Hematopoietic multipotent progenitor cell (in vitro differentiated cells): ENCODE data around the gene CADM4. TPM values are rescaled to one million over a fixed set of nuclear protein-coding genes. Genes with fewer than 3 reads are reported as not detected.
"Not testable (repeated sequence)": the region's sequence is repeated elsewhere in the genome, so short reads cannot be mapped to it uniquely, and the experiment has no call there.

Experiments
- DNase-seq, 3 donors: peaks; one replicate each; pipeline ENCODE4 v3.0.0-alpha.2; 2011 to 2015; ENCODE audit warnings: low read depth in 2 of 3, low spot score in 2 of 3
- total RNA-seq: library from RNA; depleted of rRNA; stranded (reverse); fragments of >200 nt; gene quantifications from one replicate; pipeline ENCODE4 v1.2.3, GENCODE V29; 2012

Gene CADM4
- total RNA-seq, 1 donor, result 0.27 TPM

GRCh38 chr19:43612374-43612773, 27.3 kb downstream of the CADM4 start:
- no peak for DNase-seq

DNA sequence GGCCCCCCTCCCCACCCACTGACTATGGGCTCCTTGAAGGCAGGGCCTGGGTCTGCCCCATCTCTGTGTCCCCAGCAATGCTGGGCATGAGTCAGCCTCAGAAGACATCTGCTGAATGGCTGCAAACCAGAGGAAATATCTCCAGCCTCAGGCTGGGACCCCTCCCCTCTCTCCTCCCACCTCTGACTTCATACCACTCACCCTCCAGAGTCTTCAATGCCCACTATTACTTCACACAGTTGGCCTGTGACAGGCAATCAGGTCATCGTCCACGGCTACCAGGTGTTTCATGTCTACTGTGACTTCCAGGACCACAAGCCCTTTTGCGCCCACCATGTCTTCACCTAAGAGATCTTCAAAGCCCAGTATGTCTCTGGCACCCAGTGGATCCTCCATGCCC, 27.9 kb downstream of the CADM4 start, which contains the start of gene SRRM5:
Gene SRRM5 (plus strand): TSS at position 301 of the 400 bp plus-strand sequence. CDS start 34 bp downstream, at position 335.
- no peak for DNase-seq

DNA sequence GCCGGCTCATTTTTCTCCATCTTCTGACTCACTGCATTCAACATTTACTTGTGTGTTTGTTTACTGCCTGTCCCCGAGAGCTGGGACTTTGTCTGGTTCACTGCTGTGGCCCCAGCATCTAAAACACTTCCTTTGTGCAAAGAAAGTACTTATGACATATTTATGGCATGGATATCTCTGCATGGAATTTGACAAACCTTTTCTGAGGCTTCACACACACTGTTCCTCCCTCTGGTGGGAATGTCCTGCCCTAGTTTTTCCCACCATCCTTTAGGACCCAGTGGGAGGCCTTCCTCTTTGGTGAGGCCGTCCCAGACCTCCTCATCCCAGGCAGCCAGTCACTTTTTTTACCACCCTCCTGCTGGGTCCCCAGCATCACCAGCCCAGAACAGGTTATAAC, 29.2 kb downstream of the CADM4 start:
- DNase-seq, result no peak

DNA sequence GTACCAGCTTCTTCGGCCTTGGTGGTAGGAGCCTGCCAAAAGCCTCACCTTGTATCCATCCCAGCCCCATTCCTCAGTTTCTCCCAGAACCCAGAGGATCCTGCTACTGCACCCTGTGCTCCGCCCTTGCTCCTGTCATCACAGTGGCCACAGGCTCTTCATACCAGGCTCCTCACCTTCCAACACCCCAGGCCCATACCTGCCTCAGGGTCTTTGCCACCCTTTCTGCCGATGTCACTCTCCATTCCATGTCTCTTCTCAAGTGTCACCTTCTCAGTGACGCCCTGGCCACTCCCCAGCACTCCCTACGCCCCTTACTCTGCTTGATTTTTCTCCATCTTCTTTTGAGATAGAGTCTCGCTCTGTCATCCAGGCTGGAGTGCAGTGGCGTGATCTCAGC, 29.8 kb downstream of the CADM4 start:
- DNase-seq, result no peak

DNA sequence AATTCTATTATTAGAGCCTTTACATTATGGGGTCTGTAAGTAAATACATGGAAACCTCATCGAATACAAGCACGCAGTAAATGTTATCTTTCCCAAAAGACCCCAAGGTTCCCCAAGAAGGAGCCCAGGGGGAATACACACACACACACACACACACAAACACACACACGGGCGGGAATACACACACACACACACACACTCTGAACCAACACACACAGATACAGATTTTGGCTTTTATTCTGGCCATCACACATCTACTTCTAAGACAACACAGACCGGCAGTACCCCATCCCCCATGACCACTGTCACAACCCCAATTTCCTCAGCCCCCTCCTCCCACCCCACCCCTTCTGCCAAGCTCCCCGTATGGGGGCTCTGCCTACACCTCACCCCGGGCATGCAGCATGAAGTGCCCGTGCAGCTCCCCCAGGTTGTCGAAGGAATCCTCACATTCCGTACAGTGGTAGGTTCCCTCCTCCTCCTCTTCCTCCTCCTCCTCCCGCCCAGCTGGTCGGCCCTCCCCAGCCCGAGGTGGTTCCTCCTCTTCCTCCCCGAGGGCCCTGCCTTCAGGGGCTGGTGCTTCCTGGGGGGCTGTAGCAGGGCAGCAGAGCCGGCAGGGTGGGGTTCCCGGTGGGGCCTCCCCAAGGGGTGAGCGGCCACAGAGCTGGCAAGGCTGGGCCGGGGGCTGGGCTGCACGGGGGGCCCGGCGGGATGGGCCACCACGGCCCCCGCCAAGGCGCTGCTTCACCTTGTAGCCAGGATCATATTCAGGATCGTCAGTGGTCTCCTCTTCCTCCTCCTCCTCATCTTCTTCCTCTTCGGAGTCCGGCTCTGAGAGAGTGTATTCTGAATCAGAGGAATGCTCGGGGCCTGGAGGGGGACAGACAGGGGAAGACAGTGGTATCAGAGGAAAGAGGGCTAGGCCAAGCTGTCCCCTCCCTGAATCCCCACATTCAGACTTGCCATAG, 32.1 kb downstream of the CADM4 start:
- no peak for DNase-seq

DNA sequence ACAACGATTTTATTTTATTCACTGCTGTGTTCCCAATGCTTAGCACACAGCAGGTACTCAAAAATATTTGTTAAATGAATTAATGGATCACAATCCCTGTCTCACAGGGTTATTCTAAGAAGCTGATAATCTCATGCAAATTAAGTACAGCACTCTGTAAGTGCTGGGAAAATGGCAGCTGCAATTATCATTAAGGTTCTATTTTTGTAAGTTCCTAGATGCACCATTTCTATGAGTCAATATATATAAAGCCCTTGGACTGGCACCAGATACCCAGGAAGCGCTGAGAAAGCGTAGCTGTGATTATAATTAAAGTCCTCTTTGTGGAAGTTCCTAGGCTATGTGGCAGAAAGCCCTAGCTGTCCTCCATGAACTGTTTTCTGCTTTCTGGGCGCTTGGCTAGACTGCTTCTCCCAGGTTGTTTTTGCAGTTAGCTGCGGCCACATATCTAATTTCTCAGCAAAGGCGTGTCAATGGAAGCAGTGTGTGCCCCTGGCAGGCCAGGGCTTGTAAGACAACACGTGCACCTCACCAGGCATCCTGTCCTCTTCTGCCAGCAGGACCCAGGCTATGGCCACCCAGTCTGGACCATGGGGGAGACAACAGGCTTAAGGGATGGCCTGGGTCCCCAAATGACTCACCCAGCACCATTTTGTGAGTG, 33.0 kb downstream of the CADM4 start:
- DNase-seq, result no peak

GRCh38 chr19:43605875-43606568, 33.6 kb downstream of the CADM4 start:
- no peak for DNase-seq

DNA sequence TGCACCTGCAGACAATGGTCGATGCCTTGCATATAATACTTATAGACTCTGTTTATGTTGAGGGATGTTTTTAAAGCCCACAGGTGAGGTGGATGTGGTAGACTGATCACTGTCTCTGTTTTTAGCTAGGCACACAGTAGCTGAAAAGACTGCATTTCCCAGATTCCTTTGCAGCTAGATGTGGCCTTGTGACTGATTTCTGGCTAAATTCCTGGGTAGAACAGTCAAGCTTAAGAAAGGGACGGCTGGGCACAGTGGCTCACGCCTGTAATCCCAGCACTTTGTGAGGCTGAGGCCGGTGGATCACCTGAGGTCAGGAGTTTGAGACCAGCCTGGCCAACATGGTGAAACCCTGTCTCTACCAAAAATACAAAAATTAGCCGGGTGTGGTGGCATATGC, 39.3 kb downstream of the CADM4 start:
- not testable (repeated sequence) for DNase-seq

DNA sequence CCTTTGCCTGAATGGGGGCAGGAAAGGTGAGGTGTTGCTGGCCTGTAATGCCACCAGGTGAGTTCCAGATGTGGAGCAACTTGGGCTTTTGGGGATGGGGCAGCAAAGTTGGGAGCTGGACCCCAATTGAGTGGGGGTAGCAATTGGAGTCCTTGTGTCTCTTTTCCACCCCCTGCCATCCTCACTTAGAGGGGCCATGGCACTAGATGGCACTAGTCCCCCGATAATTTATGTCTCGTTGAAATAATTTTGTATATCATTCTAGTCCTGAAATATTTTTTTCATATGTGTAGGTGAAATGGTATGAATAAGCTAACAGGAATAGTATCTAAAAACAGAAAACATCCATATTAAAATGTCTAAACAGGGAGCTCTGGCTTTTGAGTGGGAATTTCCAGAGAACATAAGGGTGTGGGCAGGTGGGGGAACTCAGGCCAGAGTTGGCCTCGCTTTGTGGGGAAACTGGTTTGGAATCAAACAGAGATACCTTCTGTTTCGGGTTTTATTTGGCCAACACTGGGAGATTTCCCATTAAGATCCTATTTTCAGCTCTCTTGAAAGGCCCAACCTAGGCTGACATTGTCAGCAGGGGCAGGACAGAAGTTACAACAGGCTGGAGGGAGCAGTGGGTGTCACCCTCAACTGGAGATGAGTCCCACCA, 39.9 kb downstream of the CADM4 start:
- no peak for DNase-seq

DNA sequence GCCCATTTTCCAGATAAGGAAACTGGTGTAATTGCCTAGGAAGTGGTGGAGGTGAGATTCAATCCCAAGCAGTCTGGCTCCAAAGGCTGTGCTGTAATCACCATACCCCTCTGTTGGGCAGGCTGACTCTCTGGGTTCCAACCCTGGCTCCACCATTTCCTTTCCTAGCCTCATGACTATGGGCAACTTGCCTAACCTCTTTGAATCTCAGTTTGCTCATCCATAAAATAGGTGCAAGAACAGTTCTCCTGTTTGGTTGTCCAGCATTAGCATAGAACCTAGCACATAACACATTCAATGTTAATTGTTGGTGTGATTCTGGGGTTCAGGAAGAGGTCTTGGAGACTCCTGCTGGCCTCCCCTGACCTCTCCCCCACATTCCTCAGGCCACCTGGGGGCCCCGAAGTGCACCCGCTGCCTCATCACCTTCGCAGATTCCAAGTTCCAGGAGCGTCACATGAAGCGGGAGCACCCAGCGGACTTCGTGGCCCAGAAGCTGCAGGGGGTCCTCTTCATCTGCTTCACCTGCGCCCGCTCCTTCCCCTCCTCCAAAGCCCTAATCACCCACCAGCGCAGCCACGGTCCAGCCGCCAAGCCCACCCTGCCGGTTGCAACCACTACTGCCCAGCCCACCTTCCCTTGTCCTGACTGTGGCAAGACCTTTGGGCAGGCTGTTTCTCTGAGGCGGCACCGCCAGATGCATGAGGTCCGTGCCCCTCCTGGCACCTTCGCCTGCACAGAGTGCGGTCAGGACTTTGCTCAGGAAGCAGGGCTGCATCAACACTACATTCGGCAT, 41.0 kb downstream of the CADM4 start:
- DNase-seq, result no peak

- peak in 1 of 3 donors; percentile 45 for DNase-seq
Measured at GRCh38 chr19:43597876-43598275, 41.8 kb downstream of the CADM4 start.

DNA sequence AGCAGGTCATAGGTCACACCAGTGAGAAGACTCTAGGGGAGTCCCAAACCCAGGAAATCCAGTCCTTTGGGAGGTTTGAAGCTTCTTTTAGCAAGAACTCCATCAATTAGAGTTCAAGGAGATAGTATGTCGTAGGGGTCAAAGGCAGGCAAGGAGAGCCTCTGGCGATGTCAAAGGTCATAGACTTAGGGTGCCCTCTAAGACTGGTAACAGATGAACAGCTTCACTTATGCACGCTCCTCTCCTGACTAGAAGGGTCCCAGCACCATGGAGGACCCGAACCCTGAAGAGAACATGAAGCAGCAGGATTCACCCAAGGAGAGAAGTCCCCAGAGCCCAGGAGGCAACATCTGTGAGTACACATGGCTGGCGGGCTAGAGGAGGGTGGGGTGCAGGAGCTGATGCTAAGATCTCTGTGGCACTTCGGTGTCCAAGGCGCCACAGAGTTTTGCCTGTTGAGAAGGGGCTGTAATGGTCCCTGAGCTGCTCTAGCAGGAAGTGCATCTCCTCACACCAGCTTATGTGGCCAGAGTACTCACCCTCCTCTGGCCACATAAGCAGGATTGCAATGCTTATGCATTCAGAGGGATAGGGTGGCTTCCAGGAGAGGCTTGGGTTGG, 42.7 kb downstream of the CADM4 start:
- no peak for DNase-seq

- DNase-seq, result peak; percentile 100
Measured at GRCh38 chr19:43595999-43596841, 43.4 kb downstream of the CADM4 start, which contains the start of the genes IRGQ and ZNF576. TSS of gene IRGQ (minus strand) at chr19:43596134. CDS start at chr19:43595338, 796 bp downstream. TSS of gene ZNF576 (plus strand) at chr19:43596595. CDS start at chr19:43597109, 514 bp downstream.

DNA sequence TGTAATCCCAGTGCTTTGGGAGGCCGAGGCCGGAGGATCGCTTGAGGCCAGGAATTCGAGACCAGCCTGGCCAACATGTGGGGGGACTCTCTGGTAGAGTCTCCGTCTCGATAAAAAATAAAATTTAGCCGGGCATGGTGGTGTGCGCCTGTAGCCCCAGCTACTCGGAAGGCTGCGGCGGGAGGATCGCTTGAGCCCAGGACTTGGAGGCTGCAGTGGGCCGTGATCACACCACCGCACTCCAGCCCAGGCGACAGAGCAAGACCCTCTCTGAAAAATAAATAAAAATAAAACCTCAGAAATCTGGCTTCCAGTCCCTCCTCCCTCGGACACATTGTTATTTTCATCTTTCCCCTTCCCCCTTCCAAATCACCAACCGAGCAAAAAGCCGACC, 44.0 kb downstream of the CADM4 start:
- no peak for DNase-seq

DNA sequence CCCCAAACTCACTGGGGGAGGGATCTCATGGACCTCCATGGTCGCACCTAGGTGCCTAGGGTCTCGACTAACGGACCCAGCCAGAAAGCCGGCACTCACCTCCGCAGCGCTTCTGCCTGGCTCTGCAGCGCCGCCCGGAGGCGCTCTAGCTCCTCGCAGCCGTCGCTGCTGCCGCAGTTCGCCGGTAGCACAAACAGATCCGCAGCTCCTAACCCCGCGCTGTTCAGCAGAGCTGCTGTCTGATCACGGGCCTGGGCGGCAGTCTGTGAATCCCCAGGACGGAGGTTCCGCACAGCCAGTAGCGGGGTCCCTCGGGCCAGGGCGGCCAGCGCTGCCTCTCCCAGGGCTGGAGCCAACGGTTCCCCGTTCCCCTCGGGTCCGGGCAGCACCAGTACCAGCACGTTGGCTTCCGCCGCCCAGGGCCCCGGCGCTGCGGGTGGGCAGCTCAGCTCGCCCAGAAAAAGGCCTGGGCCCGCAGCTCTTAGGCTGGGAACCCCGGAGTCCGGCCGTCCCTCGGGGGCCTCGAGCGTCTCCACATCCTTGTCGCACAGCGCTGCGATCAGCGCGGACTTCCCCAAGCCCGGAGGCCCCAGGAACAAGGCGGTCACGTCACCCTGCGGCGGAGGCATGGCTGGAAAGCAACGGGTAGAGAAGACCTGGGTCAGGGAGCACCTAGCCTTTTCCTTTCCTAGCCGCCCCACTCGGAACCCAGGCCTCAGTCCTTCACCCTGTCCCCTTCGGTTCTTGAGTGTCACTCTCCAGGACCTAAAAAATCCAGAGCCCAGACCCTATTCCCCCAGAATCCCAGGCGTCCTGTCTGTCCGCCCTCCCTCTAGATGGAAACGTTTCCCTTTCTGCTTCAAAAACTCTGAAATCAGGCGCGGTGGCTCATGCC, 44.7 kb downstream of the CADM4 start:
- peak; percentile 55 to 82 (median 70) for DNase-seq

DNA sequence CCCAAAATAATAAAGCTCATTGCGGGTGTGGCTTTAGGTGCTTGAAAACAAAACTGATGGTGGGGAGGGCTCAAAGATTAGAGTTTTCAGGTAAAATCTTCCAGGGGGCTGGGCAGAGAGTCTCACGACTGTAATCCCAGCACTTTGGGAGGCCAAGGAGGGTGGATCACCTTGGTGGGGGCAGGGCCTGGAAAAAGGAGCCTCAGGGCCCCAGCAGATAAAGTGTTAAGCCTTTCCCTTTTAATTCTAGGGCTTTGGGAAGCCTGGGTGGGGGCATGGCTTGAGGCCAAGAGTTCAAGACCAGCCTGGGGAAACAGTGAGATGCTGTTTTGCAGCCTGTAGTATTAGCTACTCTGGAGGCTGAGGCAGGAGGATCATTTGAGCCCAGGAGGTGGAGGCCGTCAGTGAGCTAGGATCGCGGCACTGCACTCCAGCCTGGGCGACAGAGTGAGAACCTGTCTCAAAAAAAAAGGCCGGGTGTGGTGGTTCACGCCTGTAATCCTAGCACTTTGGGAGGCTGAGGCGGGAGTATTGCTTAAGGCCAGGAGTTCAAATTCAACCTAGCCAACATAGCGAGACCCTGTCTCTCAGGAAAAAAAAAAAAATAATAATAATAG, 45.5 kb downstream of the CADM4 start:
- no peak for DNase-seq

DNA sequence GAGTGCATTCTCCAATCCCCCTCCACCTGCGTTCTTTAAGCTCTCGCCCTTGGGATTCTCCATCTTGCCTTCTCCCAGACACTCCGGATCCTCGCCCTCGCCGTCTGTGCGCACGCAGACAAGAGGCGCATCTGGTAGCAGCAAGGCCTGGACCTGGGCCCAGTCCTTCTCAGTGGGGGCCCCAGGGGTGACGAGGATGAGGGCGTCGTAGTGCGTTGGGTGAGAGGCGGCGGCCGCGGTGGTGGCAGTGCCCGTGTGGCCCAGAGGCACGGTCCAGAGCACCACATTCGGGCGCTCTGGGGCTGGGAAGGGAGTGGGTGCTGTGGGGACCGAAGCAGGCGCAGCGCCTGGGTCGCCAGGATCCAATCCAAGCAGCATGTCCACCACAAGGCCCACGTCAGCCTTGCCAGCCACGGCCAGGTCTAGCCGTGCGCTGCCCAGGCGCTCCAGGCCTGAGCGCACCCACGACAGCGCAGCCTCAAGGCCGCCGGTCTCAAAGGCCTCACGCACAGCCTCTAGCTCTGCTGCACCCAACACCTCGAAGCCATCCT, 46.8 kb downstream of the CADM4 start:
- no peak for DNase-seq
